ENCODE data around the gene SOX10. TPM values are rescaled to one million over a fixed set of nuclear protein-coding genes. Genes with fewer than 3 reads are reported as not detected.

SOX10 gene
- total RNA-seq, 1 experiment from 2014 or later = not detected

DNA sequence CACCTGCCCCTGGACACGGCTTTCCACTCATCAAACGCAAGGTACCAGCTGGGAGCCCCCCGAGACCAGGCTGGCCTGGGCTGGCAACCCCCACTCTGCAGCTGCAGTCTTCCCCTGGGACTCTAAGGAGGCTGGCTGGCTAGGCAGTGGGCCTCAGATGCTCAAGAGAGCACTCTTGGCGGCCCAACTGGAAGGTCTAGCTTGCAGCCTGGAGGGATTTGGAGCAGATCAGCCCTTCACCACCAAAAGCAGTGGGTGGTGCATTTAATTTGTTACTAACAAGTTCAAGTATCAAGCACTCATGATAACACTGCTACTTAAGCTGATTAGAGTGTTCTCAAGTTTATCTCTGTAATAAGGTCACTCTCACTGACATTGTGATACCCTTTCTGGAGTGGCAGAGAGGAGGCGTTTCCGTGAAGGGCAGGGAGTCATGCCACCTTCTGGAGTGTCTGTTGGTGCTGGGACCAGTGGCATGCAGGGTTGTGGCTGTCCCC is 52.4 kb downstream of the SOX10 start:
- DNase-seq (ENCODE audit: low spot score) = no peak

DNA sequence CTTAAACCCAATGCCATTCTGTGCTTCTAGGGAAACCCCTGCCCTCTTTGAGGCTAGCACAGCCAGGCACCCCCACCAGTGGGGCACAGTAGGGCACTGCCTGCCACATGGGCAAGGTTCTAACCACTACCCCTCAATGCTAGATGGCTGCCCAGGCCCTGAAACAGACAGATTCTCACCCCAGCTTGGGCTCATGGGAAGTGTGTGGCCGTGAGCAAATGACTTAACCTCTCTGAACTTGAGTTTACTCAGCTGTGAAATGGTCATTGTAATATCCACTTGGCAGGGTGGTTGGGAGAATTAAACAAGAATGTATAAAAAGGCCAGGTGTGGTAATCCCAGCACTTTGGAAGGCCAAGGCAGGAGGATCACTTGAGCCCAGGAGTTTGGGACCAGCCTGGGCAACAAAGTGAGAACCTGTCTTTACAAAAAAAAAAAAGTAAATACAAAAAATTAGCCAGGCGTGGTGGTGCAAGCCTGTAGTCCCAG is 53.4 kb downstream of the SOX10 start:
- no peak for DNase-seq (ENCODE audit: low spot score)

DNA sequence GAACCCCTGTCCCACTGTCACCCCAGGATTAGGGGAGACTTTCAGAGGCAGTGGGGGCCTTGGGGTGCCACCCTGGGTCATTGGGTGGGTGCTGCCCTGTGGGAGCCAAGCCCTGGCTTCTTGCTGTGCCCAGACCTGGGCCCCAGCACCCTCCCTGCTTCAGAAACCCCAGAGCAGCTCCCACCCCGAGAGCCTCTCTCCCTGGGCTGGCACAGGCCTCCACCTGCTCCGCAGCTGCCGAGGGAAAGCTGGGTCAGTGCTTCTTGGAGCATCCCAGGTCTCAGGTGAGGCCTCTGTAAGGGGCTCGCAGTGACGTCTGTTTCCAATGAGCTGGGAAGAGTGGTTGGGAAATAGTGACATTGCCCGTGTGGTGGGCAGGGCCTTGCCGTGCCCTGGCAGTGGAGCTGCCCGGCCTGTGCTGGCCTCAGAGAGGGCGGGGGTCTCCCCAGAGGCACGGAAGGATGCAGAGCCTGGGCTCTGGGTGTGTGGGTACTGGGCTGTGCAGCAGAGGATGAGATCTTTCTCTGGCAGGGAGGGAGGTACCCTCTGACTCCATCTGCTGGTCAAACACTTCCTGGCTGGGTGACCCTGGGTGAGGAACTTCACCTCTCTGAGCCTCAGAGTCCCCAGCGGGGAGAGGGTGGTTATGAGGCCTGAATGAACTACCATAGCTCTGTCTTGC is 53.9 kb downstream of the SOX10 start:
- no peak for DNase-seq (ENCODE audit: low spot score)

DNA sequence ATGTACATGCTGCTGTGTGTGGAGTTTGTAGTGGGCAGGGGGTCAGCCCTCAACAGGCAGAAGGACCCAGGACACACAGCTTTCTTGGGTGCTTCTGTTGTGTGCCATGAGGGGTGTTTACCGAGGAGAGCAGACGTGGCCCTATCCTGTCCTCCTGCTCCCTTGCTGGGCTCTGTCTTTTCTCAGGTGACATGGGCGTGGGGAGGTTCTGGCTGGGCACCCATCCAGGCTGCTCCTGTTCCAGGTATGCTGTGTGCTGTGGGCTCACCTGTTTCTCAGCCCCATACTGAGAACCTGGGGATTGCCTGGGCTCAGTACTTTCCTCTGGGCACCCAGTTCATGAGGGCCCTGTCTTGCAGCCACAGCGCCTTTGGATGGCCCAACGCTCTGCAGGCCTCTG is 55.0 kb downstream of the SOX10 start:
- no peak for DNase-seq (ENCODE audit: low spot score)

DNA sequence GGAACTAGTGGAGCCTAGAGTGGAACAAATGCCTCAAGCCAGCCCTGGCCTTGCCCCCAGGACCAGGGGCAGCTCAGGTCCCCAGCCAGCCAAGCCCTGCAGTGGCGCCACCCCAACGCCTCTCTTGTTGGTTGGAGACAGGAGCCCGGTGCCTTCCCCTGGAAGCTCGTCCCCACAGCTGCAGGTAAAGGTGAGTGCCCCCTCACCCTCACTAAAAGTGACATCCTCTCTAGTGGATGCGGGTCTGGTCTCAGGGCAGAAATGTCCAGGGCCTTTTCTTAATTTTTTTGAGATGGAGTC is 56.8 kb downstream of the SOX10 start:
- no peak for DNase-seq (ENCODE audit: low spot score)

DNA sequence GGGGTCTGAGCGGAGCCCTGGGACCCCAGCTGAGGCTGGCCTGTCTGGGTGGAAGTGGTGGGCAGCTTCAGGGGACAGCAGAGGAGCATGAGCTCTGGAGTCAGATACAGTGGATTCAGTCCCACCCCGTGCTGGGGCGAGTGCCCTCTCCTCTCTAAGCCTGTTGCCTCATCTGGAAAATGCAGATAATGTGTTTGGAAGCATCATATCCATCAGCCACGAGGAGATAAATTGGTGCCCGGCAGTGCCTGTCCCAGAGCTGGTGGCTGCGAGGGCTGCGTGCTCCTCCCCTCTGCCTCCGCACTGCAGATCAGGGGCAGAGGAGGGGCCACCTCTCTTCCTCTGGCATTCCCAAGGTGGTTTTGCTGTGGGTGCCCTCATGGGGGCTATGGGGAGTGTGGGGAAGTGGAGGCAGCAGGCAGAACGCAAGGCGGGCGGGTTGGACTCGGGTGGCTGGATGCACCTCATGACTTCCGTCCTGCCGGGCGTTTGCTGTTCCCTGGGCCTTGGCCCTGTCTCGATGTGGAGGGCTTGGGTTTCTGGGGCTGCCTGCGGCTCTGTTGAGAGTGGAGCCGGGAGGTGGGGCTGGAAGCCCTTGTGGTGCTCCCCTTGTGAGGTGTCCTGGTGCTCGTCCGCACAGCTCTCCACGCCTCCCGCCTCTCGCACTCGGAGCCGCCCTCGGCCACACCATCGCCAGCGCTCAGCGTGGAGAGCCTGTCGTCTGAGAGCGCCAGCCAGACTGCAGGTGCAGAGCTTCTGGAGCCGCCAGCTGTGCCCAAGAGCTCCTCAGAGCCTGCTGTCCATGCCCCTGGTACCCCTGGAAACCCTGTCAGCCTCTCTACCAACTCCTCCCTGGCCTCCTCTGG is 57.4 kb downstream of the SOX10 start:
- DNase-seq (ENCODE audit: low spot score) = no peak

DNA sequence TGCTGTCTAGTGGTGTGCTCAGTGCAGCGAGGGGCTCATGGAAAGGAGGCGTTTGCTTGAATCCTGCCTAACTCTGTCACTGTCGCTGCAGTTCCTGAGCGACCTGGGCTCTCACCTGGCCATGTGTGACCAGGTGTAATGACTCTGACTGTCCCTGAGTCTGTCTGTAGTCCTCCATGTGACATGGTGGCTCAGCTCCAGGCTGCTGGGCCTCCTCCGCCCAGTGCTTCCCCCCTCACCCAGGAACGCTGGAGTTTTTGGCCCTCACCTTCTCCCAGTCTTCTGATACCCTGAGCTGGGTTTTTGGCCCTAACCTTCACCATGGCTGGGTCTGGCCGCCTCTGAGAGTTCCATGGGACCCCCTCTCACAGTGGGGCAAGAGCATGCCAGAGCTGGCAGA is 58.0 kb downstream of the SOX10 start:
- no peak for DNase-seq (ENCODE audit: low spot score)

DNA sequence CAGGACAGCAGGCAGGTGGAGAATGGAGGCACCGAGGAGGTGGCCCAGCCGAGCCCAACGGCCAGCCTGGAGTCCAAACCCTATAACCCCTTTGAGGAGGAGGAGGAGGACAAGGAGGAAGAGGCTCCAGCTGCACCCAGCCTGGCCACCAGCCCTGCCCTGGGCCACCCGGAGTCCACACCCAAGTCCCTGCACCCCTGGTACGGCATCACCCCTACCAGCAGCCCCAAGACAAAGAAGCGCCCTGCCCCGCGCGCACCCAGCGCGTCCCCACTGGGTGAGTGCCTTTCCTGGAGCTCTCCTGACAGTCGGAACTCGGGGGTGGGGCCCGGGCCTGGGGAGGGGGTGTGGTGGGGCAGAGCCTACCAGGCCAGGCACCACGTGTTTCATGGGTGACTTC is 58.6 kb downstream of the SOX10 start:
- DNase-seq (ENCODE audit: low spot score) = no peak

DNA sequence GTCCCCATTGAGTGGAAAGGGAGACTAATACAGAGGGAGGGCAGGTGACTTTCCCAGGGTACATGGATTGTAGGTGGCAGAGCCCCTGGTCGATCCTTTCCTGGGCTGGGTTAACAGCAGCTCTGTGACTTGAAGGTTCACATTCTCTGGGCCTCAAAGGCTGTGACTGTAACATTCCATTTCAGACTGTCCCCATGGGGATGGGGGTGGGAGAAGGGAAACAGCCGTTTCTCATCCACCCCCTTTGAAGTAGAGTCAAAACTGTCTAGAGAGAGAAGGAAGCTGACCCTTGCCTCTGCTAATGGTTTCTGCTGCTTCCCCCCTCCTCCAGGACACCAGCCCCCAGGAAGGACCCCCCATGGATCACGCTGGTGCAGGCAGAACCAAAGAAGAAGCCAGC is 59.0 kb downstream of the SOX10 start:
- DNase-seq (ENCODE audit: low spot score) = no peak

DNA sequence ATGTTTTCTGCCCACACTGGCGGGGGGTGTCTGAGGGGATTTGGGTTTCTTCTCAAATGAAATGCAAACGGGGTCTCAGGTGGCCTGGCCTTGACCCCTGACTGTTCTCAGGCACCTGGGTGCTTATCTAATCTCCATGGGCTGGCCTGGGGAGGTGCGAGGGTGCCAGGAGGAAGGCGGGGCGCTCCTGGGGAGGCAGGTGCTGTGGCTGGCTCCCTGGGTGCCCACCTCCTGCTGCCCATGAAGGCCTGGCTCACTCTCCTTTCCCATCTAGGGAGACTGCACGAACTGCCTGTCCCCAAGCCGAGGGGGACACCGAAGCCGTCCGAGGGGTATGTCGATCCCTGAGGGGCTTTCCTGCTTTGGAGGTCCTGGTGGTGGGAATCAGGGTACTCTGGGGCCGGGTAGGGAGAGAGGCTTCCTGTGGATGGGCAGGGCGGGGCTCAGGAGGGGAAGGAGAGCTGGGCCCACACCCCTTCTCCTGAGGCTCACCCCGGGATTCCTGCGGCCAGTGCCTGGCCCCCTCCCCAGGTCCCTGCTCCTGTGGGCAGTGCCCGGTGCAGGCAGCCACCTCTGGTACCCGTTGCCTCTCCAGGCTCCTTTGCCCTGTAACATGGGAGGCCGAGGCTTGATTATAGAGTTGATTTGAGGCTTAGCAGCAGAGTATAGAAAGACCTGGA is 59.8 kb downstream of the SOX10 start:
- DNase-seq (ENCODE audit: low spot score) = no peak

DNA sequence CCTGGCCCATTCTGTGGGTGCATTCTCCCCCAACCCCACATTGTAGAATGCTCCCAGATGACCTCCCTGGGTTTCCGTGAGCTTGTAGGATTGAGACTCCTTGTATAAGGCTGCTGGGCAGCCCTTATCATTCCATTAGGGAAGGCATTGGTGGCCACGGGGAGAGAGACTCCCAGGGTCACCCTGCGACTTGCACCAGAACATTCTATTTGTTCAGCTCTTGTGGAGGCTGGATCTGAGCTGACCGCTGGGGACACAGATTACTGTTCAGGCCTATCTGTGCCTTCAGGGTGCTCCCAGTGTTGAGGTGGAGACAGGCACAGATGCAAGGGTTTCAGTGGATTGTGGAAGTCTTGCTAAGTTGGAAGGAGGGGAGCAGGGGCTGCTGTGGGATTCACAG is 60.4 kb downstream of the SOX10 start:
- DNase-seq (ENCODE audit: low spot score) = no peak

Other genes with a start within 250 kb of the SOX10 start
- 11.5 and 14.3 TPM in 2 replicates for gene GCAT, start 176.6 kb downstream of the SOX10 start, total RNA-seq (2014; rRNA removed; shearing (Covaris generic))
- not detected in 2 replicates for gene GALR3, start 161.2 kb downstream of the SOX10 start, total RNA-seq (2014; rRNA removed; shearing (Covaris generic))
- gene ANKRD54, start 140.2 kb downstream of the SOX10 start, total RNA-seq (2014; rRNA removed; shearing (Covaris generic)) = 18.3 and 19.5 TPM in 2 replicates
- gene EIF3L, start 135.1 kb downstream of the SOX10 start, total RNA-seq (2014; rRNA removed; shearing (Covaris generic)) = 478 and 514 TPM in 2 replicates
- gene MICALL1, start 78.3 kb downstream of the SOX10 start, total RNA-seq (2014; rRNA removed; shearing (Covaris generic)) = 11.6 and 17.2 TPM in 2 replicates
- gene C22orf23, start 31.0 kb downstream of the SOX10 start, total RNA-seq (2014; rRNA removed; shearing (Covaris generic)) = 0.41 and 1.1 TPM in 2 replicates
- 145 and 155 TPM in 2 replicates for gene POLR2F, start 30.9 kb downstream of the SOX10 start, total RNA-seq (2014; rRNA removed; shearing (Covaris generic))
- gene PICK1, start 72.8 kb upstream of the SOX10 start, total RNA-seq (2014; rRNA removed; shearing (Covaris generic)) = 15.8 and 21.7 TPM in 2 replicates
- not detected in 2 replicates for gene SLC16A8, start 99.6 kb upstream of the SOX10 start, total RNA-seq (2014; rRNA removed; shearing (Covaris generic))
- gene BAIAP2L2, start 126.1 kb upstream of the SOX10 start, total RNA-seq (2014; rRNA removed; shearing (Covaris generic)) = not detected in 2 replicates
- 2.5 and 12.2 TPM in 2 replicates for gene PLA2G6, start 197.3 kb upstream of the SOX10 start, total RNA-seq (2014; rRNA removed; shearing (Covaris generic))
- gene MAFF, start 217.4 kb upstream of the SOX10 start, total RNA-seq (2014; rRNA removed; shearing (Covaris generic)) = 3.9 and 7.4 TPM in 2 replicates